HuH-7.5 (cell line): ENCODE data around the gene FBLN1.
"Not testable (repeated sequence)": the region's sequence is repeated elsewhere in the genome, so short reads cannot be mapped to it uniquely, and the experiment has no call there.

Experiments used
- DNase-seq: peaks from one replicate; pipeline ENCODE4 v3.0.0; 2011; ENCODE audit warnings: low spot score

FBLN1 gene

GRCh38 chr22:45528046-45528445, 25.4 kb downstream of the FBLN1 start:
- no peak for DNase-seq

GRCh38 chr22:45529105-45529504, 26.4 kb downstream of the FBLN1 start:
- no peak for DNase-seq

- no peak for DNase-seq
These were observed 27.4 kb downstream of the FBLN1 start for GRCh38 chr22:45529971-45530575.

GRCh38 chr22:45531441-45532234, 29.0 kb downstream of the FBLN1 start:
- DNase-seq = no peak

GRCh38 chr22:45532235-45532631, 29.6 kb downstream of the FBLN1 start:
- no peak for DNase-seq

- DNase-seq = no peak
These were observed 31.0 kb downstream of the FBLN1 start for GRCh38 chr22:45533703-45534102.

GRCh38 chr22:45534339-45535192, 31.9 kb downstream of the FBLN1 start:
- no peak for DNase-seq

- DNase-seq = no peak
These were observed 32.6 kb downstream of the FBLN1 start for GRCh38 chr22:45535290-45535689.

- not testable (repeated sequence) for DNase-seq
These were observed 33.2 kb downstream of the FBLN1 start for GRCh38 chr22:45535835-45536234.

- no peak for DNase-seq
These were observed 35.1 kb downstream of the FBLN1 start for GRCh38 chr22:45537734-45538181.

- DNase-seq = no peak
These were observed 35.6 kb downstream of the FBLN1 start for GRCh38 chr22:45538281-45538680.

GRCh38 chr22:45540122-45540521, 37.4 kb downstream of the FBLN1 start:
- DNase-seq = no peak

- DNase-seq = no peak
These were observed 38.8 kb downstream of the FBLN1 start for GRCh38 chr22:45541382-45541979.

- DNase-seq = no peak
These were observed 39.4 kb downstream of the FBLN1 start for GRCh38 chr22:45542001-45542520.

GRCh38 chr22:45542736-45543135, 40.1 kb downstream of the FBLN1 start:
- DNase-seq = not testable (repeated sequence)

- no peak for DNase-seq
These were observed 40.6 kb downstream of the FBLN1 start for GRCh38 chr22:45543243-45543642.

- no peak for DNase-seq
These were observed 42.0 kb downstream of the FBLN1 start for GRCh38 chr22:45544588-45545170.

- no peak for DNase-seq
These were observed 43.8 kb downstream of the FBLN1 start for GRCh38 chr22:45546333-45547015.

GRCh38 chr22:45547016-45547345, 44.3 kb downstream of the FBLN1 start:
- no peak for DNase-seq

- DNase-seq = no peak
These were observed 45.0 kb downstream of the FBLN1 start for GRCh38 chr22:45547731-45548130.

GRCh38 chr22:45548247-45548840, 45.7 kb downstream of the FBLN1 start:
- no peak for DNase-seq
